WI38 (cell line): Measurements from ENCODE around the gene NEDD4L.

Source experiments
- H3K4me3 ChIP-seq: 2 replicates; pipeline ENCODE4 v1.5.1; 2011; ENCODE audit warnings: low read depth, mild to moderate bottlenecking, control low read depth, low read length
- TF ChIP-seq, protein P1 (sequence below): IDR thresholded peaks from 2 replicates; pipeline ENCODE4 v1.5.1; 2012; ENCODE audit warnings: low read depth, mild to moderate bottlenecking, control low read depth, low read length

Gene NEDD4L

DNA sequence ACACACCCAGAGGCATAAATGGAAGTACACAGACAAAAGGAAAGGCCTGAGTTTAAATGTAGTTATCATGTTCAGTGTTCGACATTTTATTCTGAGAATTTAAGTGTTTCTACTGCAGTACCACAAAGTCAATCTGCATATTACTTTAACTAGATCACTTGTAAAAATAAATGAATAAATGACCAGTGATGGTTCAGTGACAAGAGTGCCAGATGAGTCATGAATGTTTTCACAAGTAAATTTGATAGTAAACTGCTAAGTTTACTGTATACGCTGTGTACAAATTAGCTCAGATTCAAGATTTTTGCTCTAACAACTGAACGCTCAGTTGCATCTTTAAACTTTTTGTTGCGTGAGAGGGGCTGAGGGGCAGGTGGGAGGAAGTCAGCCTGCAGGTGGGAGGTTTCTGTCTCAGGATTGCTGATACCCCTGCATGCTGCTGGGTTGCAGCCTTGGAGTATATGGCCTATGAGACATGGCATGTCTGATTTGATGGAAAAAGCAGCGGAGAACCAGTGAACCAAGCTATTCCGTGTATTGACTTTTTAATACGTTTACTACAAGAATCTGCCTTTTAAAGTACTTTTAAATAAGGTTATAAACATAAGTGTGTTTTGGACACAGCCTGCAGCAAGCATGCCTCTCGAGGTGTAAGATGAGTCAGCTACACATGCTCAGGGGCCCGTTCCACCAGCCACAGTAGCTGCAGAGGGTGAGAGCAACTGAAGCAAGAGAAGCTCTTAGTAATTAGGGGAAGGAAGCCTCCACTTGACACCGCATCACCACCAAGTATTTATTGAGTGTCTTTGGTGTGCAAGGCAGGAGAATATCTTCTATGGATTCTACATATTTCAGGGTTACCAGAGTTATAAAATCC, 245.1 kb downstream of the NEDD4L start:
- TF ChIP-seq, protein P1, sequence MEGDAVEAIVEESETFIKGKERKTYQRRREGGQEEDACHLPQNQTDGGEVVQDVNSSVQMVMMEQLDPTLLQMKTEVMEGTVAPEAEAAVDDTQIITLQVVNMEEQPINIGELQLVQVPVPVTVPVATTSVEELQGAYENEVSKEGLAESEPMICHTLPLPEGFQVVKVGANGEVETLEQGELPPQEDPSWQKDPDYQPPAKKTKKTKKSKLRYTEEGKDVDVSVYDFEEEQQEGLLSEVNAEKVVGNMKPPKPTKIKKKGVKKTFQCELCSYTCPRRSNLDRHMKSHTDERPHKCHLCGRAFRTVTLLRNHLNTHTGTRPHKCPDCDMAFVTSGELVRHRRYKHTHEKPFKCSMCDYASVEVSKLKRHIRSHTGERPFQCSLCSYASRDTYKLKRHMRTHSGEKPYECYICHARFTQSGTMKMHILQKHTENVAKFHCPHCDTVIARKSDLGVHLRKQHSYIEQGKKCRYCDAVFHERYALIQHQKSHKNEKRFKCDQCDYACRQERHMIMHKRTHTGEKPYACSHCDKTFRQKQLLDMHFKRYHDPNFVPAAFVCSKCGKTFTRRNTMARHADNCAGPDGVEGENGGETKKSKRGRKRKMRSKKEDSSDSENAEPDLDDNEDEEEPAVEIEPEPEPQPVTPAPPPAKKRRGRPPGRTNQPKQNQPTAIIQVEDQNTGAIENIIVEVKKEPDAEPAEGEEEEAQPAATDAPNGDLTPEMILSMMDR = no peak
- no peak overlapping the region for H3K4me3 ChIP-seq

DNA sequence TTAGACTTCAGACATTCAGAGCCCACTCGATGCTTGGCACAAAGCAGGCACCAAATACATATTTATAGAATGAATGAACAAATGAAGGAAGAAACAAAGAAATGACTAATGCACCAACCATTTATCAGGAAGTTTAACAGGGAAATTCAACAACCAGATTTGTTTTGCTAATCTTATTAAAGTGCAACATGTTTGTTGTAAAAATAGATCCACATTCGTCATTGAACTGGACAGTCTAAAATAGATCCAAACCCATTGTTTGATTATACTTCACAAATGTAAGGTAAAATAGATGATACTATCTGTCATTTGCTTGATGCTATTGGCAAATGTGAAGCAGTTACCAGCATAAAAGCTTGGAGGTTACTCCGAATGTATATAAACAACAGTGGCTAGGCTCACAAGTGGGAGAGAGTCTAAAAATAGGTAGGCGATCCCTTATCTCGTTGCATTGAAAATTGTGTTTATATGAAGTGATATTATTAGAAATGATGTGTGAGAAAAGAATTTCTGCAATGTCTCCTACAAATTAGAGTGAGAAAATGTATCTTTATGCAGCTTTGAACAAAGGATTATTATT, 246.2 kb downstream of the NEDD4L start:
- TF ChIP-seq, protein P1 = no peak
- no peak overlapping the region for H3K4me3 ChIP-seq

DNA sequence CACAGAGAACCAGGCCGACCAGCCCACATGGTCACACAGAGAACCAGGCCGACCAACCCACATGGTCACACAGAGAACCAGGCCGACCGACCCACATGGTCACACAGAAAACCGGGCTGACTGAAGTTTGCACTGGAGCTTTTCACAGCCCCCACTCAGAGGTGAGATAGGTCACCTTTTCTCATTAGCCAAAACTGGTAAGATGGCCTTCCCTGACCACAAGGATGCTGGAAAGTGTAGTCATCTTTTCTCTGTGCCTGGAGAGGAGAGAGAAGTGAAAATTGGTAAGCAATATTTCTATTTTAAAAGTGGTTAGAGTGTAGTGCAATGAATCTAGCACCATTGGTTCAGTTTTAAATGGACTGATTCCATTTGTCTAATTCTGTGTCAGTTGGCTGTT, 247.1 kb downstream of the NEDD4L start:
- TF ChIP-seq, protein P1 = no peak
- H3K4me3 ChIP-seq = no peak overlapping the region

DNA sequence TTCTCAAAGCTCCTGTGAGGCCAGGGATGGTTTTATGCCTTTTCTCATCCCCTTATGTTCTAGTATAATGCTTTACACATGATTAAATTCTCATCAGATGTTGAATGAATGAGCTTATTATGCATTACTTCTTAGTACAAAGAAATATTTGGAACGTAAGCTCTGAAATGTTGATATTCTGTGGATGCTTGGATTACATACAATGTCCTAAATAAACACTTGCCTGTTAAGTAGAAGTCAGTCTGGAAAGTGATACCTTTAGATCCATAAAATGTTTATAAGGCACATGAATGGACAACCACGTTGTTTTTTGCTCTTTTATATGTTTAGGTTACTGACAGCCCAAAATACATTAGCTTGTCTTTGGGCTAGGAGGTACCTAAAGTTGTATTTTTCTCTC, 248.6 kb downstream of the NEDD4L start:
- TF ChIP-seq, protein P1 = no peak
- no peak overlapping the region for H3K4me3 ChIP-seq

DNA sequence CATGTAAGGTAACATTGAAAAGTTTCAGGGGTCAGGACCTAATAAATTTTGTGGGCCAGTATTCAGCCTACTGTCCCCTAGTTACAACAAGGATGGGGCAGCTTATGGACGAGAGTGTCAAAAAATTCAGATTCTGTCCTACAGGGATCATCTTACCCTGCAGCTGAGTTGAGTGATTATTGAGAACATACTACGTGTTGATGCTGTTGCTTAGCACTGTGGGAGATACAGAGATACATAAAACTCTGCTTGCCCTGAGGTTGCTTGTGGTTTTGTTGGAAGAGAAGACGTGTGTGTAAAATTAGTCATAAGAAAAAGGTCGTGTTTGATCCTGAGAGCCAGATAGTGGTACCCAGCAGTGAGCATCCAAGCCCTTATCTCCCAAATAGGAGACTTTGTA, 253.2 kb downstream of the NEDD4L start:
- H3K4me3 ChIP-seq = no peak overlapping the region
- TF ChIP-seq, protein P1 = no peak

DNA sequence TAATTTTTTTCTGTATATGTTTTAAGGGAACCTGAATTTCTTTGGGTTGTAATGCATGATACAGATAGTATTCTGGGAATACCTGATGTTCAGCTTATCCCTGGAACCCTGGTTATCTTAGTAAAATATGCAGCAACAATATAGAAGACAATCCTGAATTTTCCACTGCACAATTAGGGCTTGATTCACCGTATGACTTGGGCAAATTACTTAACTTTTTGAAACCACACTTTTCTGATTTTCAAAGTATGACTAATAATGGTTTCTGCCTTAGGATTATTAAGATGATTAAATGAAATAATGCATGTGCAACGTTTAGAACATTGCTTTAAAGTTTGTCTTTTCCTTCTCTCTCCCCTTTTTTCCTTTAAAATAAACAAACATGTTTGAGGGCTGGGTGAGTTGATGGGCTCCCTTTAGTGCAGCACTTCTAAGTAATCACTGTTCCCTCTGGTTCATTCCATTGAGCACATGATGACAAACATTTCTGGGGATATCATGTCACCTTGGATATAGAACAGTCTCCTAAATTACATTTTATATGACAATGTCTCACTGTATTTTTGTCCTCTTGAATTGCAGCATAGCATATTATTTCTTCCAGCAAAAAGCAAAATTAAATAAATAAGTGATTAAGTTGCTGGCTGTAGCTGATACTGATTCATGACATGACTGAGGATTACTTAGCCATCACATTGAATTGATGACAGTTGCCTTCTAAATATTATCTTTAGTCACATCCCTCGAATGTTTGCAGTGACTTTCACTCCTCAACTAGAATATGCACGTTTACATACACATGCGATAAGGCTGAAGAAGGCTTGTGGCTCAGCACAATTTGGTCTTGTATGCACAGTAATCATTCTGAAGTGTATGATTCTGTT, 254.5 kb downstream of the NEDD4L start:
- H3K4me3 ChIP-seq = no peak overlapping the region
- TF ChIP-seq, protein P1 = no peak
